Upper lobe of left lung (tissue), 6 donors: Measurements from ENCODE around the gene ZIC4. TPM values are rescaled to one million over a fixed set of nuclear protein-coding genes. Genes with fewer than 3 reads are reported as not detected.

Experiments
- ATAC-seq, 2 donors: fragments of 200-7000 bp; cut with Tn5 transposase; one replicate each; pipeline ENCODE4 v1.9.1; 2022; ENCODE audit warnings: mild to moderate bottlenecking in 2 of 2, moderate library complexity in 2 of 2; ENCODE audit not compliant: low FRiP score in 2 of 2
- DNase-seq, 2 donors: peaks; one replicate each; pipeline ENCODE4 v3.0.0-alpha.2; 2019 to 2020
- H3K27ac ChIP-seq, 4 donors: fragments of 200-600 bp; sonication (generic); one replicate each; pipeline ENCODE4 v1.5.1; 2016 to 2019
- H3K27me3 ChIP-seq, 4 donors: fragments of 200-600 bp; sonication (generic); one replicate each; pipeline ENCODE4 v1.5.1; 2017 to 2019
- H3K36me3 ChIP-seq, 4 donors: fragments of 200-600 bp; sonication (generic); one replicate each; pipeline ENCODE4 v1.5.1; 2016 to 2019
- H3K4me1 ChIP-seq, 4 donors: fragments of 200-600 bp; sonication (generic); one replicate each; pipeline ENCODE4 v1.5.1; 2018 to 2019
- H3K4me3 ChIP-seq, 4 donors: fragments of 200-600 bp; sonication (generic); one replicate each; pipeline ENCODE4 v1.5.1; 2017 to 2019; ENCODE audit warnings: mild to moderate bottlenecking in 2 of 4, moderate library complexity in 1 of 4
- H3K9me3 ChIP-seq, 4 donors: fragments of 200-600 bp; sonication (generic); one replicate each; pipeline ENCODE4 v1.5.1; 2018 to 2019
- CTCF ChIP-seq, 6 experiments: fragments of 450-650 bp in 4 of 6; fragments of 200-600 bp in 2 of 6; sonication (generic) in 2 of 6; IDR thresholded peaks; one replicate each; pipeline ENCODE4 v1.5.1; 2016 to 2019; ENCODE audit warnings: antibody characterized with exemption in 6 of 6
- EP300 ChIP-seq, 4 donors: sonication (generic); formaldehyde crosslinking; IDR thresholded peaks; one replicate each; pipeline ENCODE4 v1.5.1; 2017; ENCODE audit warnings: antibody characterized with exemption in 4 of 4, control low read depth in 2 of 4
- POLR2A ChIP-seq, 4 donors: fragments of 450-650 bp; IDR thresholded peaks; one replicate each; pipeline ENCODE4 v1.5.1; 2016 to 2017; ENCODE audit warnings: antibody characterized with exemption in 4 of 4, mild to moderate bottlenecking in 2 of 4
- POLR2AphosphoS5 ChIP-seq, 2 donors: sonication (generic); formaldehyde crosslinking; IDR thresholded peaks; one replicate each; pipeline ENCODE4 v1.5.1; 2017; ENCODE audit warnings: antibody characterized with exemption in 2 of 2
- WGBS, 2 donors: methylation state at CpG; one replicate each; pipeline ENCODE4 v1.1.5; 2017 to 2018; 5-methylcytosine and 5-hydroxymethylcytosine counted together
- total RNA-seq, 6 donors: library from RNA; depleted of rRNA in 4 of 6; stranded (reverse); fragments of >200 nt in 4 of 6; gene quantifications; one replicate each; pipeline versions ENCODE4 v1.1.0 to v1.2.1, GENCODE V29; 2016 to 2021
- donor health status: DM: no; HTN: no; CAD: no; lungs with moderate emphysema.
- donor health status: DM: no; HTN: yes; CAD: no; lungs with severe emphysema.

The ZIC4 gene
- total RNA-seq, 6 donors from 2014 or later = not detected

GRCh38 chr3:147398813-147399534, 7.4 kb downstream of the ZIC4 start:
- H3K27me3 ChIP-seq = peaks cover 0 to 48% (median 21%) of the 10 kb centered on the region in 4 donors
- no peak overlapping the region for H3K4me3 ChIP-seq
- no peak for DNase-seq
- H3K9me3 ChIP-seq = no peaks in the 10 kb centered on the region
- no peak for TF ChIP-seq POLR2A (IDR thresholded peaks at IDR 0.05)
- no peak for TF ChIP-seq POLR2AphosphoS5 (IDR thresholded peaks at IDR 0.05)
- no peak for TF ChIP-seq CTCF (IDR thresholded peaks at IDR 0.05)
- no peak for TF ChIP-seq EP300 (IDR thresholded peaks at IDR 0.05)
- H3K36me3 ChIP-seq = no peaks in the 10 kb centered on the region
- H3K27ac ChIP-seq = no peak overlapping the region
- H3K4me1 ChIP-seq = peaks cover 0 to 18% (median 0%) of the 10 kb centered on the region in 4 donors
- no peak for ATAC-seq
- 54 to 66% methylated on average over 2 of the region's 2 CpGs for WGBS, 2 donors

GRCh38 chr3:147397875-147398812, 8.2 kb downstream of the ZIC4 start:
- ATAC-seq (no peak), DNase-seq (peak in 1 of 2 donors; percentile 42)
- H3K4me1 ChIP-seq = peaks cover 0 to 26% (median 6%) of the 10 kb centered on the region in 4 donors
- peaks cover 0 to 56% (median 24%) of the 10 kb centered on the region in 4 donors for H3K27me3 ChIP-seq
- TF ChIP-seq EP300 (IDR thresholded peaks at IDR 0.05) (no peak), POLR2A (IDR thresholded peaks at IDR 0.05) (no peak), POLR2AphosphoS5 (IDR thresholded peaks at IDR 0.05) (no peak)
- peaks cover 0 to 4% (median 0%) of the 10 kb centered on the region in 4 donors for H3K9me3 ChIP-seq
- no peak overlapping the region for H3K4me3 ChIP-seq
- WGBS, 2 donors = 14 to 15% methylated on average over 40 to 46 of the region's 46 CpGs
- H3K27ac ChIP-seq = no peak overlapping the region
- no peaks in the 10 kb centered on the region for H3K36me3 ChIP-seq

DNA sequence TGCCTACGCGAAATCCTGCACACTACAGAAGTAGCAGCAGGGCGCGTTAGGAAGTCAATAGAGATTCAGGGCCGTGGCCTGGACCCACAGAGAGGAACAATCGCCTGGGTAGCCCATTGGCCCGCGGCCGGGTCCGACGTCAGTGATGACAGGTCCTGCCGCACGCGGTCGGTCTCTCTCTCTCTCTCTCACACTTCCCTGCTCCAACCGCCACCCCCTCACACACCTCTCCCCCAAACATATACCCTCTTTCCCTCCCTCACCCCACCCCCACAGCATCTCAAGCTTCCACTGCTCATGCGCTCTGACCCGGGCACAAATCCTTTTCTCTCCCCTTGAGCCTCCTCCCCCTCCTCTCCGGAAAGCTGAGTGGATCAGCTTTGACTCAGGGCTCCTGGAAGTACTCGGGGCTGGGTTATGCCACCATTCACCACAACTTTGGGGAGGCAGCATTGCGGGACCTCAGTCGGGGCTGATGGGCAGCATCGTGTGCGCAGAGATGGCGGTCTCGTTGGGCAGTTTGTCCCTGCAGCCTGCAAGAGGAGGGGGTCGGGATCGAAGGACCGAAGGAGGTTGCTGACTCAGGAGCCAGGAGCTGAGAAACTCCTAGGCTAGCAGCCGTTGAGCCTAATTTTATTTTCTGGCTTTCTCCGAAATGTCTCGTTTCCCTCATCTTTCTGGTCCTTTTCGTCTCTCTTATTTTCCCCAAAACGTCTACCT, 9.0 kb downstream of the ZIC4 start:
- DNase-seq = peak in 1 of 2 donors; percentile 56
- Histone ChIP-seq H3K27ac (no peak overlapping the region), H3K4me1 (peaks cover 4 to 32% (median 13%) of the 10 kb centered on the region in 4 donors), H3K4me3 (no peak overlapping the region), H3K9me3 (peaks cover 0 to 5% (median 0%) of the 10 kb centered on the region in 4 donors), H3K36me3 (no peaks in the 10 kb centered on the region), H3K27me3 (peaks cover 0 to 63% (median 28%) of the 10 kb centered on the region in 4 donors)
- TF ChIP-seq CTCF (IDR thresholded peaks at IDR 0.05) (no peak), POLR2AphosphoS5 (IDR thresholded peaks at IDR 0.05) (no peak), EP300 (IDR thresholded peaks at IDR 0.05) (no peak), POLR2A (IDR thresholded peaks at IDR 0.05) (no peak)
- no peak for ATAC-seq
- WGBS, 2 donors = 9 to 10% methylated on average over 30 to 34 of the region's 34 CpGs

DNA sequence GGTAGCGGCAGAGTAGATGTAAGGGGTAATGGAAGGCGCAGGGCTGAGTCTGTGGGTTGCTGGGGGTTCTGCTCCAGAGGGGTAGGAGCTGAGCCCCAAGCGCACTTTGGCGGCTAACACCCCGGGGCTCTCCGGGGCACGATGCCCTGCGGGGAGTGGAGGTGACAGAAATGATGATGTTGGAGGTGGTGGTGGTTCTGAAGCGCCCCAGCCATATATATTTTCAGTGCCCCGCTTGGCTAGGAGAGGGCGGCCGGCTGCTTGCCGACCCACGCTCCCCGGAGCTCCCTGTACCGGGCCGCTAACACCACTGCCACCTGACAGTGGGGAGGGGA, 9.7 kb downstream of the ZIC4 start:
- ATAC-seq = no peak

More for the DNA sequence above, 9.7 kb downstream of the ZIC4 start:
- Histone ChIP-seq H3K27ac (no peak overlapping the region), H3K27me3 (peaks cover 0 to 66% (median 31%) of the 10 kb centered on the region in 4 donors), H3K36me3 (no peaks in the 10 kb centered on the region), H3K4me1 (peaks cover 9 to 38% (median 19%) of the 10 kb centered on the region in 4 donors), H3K4me3 (no peak overlapping the region), H3K9me3 (peaks cover 0 to 5% (median 0%) of the 10 kb centered on the region in 4 donors)
- 6 to 12% methylated on average over 17 of the region's 17 CpGs for WGBS, 2 donors
- peak in 1 of 2 donors; percentile 39 for DNase-seq
- no peak for TF ChIP-seq CTCF (IDR thresholded peaks at IDR 0.05)
- no peak for TF ChIP-seq POLR2AphosphoS5 (IDR thresholded peaks at IDR 0.05)
- TF ChIP-seq POLR2A (IDR thresholded peaks at IDR 0.05) = no peak
- TF ChIP-seq EP300 (IDR thresholded peaks at IDR 0.05) = no peak
